GM19043 (cell line): ENCODE results near the gene PNMA8A.

Experiments used
- ATAC-seq: cut with Tn5 transposase; IDR thresholded peaks from one replicate; pipeline ENCODE4 v1.9.1; 2021; ENCODE audit warnings: low read depth; ENCODE audit not compliant: unreplicated experiment

The PNMA8A gene

DNA sequence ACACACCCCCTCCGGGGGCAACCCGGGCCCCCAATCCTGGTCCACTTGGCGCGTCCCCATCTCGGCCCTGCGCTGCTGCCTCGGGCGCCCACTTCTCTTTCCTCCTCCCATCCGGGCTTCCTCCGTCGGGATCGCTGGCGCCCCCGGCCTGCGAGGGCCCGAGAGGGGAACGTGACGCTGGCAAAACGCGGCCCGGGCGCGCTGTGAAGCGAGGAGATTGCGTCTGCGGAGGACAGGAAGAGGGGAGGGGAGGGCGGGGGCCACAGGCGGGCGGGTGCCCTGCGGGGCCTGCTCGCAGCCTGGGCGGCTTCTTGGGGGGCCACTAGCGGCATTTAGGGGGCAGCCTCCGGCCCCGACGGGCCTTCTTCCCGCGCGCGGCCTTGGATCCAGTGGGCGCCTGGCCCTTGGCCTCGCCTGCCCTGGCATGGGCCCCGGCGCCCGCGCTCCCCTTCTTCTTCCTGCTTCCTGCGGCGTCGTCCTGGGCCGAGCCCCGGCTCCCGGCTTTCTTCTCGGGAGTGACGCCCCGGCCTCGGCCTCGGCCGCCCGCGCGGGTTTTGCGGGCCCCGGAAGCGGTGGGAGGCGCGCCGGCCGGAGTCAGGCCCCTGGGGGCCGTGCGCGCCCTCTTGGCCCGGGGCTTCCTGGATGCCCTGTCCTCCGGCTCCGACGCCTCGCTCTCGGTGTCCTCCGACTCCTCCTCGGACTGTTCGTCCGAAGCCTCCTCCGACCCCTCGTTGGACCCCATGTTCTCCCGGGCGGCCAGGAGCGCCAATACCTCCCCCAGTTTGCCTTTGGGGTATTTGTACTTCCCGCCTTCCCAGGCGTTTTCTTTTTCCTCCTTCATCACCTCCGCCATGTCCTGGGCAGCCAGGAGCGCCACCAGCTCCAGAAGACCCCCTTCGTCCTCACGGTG is 22.1 kb upstream of the PNMA8A start:
- no peak for ATAC-seq

DNA sequence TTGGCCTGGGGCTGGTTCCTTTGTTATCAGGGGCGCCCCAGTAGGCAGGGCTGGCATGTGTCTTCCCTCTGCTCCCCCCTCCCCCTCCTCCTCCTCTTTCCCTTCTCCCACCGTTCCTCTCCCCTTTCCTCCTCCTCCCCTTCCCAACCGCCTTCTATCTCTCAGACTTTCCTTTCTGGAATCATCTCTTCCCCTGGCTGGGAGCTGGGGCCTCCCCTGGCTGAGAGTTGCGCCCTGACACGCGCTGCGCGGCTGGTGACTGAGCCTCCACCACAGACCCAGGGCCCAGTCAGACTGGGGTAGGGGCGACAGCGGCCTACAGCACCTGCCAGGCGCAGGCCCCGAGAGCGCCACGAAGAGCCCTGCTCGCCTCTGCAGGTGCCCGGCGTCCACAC is 21.5 kb upstream of the PNMA8A start:
- ATAC-seq: no peak

DNA sequence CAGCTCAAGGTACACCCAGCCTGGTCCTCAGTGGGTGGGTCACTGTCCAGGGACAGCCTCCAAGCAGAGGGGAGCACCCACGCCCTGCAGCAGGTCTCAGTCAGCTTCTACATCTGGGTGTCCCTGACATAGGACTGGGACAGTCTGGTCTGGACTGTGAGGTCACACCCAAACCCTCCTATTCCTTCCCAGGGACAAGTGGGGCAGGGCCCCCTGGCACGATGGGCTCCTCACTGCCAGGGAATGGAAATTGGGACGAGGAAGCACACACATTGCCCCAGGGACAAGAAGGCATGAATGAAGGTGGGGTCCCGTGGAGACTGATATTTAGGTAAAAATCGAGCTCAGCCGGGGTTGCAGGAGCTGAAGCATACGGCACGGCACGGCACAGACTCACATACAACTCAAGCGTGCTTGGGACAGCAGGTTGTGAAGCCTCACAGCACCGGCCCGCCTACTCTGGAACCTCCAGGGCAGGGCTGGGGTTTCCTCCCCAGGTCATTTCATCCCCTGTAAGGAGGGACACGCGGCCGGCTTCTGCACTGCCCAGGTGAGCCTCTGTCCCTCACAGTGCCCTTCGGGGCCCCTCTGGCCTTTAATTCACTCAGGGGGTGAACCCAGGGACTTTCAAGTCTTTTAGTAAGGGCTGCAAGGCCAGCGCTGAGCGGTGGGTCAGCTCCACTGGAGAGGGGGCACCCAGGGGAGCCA is 20.8 kb upstream of the PNMA8A start:
- no peak for ATAC-seq

DNA sequence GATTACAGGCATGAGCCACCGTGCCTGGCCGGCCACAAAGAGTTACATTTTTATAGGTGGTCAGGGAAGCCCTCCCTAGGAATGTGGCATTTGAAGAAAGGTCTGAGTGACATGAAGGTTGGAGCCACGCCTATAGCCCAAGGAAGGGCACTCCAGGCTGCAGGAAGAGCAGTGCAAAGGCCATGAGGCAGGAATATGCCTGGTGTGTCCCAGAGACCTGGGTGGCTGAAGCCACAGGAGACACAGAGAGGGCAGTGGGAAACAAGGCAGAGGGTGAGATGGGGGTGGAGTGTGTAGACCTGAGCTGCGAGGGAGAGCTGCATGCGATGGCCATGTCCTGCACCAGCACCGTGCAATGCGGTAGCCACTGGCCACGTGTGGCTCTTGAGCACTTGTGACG is 19.4 kb upstream of the PNMA8A start:
- ATAC-seq: no peak

DNA sequence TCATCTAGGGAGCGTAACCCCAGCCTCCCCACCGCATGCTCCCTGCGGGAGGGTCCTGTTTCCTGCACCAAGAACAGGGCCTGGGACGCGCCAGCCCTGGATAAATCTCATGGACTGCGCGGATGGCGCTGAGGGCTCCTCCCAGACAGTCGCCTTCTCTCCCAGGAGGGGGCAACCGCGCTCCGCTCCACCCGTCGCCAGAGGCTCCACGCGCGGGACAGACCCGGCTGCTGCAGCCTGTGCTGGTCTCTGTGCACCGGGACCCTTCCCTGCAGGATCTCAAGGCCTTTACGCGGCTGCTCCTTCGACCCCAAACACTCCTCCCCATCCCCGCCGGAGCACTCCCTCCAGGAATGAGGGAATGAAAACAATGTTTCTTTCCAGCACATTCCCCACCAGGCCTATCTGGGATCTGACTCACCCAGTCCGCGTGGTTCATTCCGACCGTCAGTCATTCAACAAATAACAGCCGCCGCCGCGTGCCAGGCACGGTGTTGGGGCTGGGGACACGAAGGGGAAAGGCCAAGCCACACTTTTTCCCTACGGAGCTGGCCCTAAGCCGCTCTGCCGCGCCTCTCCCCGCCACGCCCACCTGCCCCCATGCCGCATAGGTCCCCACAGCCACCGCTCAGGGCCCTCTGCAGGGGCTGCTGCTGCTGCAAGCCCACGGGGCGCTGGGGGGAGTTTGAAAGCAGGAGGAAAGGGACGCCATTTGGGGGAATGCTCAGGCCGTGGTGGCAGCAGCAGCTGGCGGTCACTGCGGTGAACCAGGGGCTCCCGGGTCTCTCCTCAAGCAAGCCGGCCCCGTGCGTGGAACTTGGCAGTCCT is 18.3 kb upstream of the PNMA8A start:
- ATAC-seq: no peak

DNA sequence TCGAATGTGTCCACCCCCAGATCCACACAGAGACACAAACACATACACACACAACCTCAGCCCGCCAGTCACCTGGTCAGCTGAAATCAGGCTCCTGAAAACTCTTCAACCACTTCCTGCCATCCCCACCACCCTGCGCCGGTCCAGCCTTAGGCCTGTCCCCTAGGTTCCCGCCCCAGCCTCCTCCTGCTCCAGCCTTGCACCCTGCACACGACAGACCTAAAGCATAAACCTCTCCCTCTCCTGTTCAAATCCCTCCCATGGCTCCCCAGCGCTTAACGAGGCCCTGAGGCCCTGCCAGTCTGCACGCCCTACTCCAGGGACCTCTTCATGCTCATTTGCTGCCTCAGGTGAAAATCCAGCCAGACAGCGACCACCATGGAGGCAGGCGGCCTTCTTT is 17.2 kb upstream of the PNMA8A start:
- ATAC-seq: no peak

DNA sequence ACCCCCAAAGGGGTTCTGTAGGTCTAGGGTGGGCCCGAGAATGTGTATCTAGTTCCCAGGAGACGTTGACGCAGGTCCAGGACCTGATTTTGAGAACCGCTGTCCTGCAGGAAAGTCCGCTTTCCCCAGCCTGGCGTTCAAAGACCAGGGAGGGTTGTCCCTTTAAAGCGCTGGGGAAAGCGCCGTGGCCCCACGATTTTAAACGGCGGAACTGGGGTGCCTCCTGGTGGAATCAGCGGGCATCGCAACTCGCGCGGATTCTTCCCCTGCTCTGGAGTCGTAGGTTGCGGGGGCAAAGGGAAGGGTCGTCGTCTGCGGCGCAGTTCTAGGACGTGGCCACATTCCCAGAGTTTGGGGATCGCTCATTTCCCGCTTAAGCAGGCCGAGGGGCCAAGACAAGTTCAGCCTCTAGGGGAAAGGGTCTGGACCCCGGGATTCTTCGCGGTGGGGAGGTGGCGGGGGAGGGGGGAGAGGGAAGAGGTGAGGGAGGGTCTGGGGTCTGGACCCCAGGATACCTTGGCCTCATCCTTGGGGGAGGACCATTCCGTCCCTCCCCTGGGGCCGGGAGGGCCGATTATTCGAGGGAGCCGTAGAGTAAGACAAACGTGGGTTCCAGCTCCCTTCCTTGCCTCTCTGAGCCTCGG is 16.6 kb upstream of the PNMA8A start:
- ATAC-seq: no peak

DNA sequence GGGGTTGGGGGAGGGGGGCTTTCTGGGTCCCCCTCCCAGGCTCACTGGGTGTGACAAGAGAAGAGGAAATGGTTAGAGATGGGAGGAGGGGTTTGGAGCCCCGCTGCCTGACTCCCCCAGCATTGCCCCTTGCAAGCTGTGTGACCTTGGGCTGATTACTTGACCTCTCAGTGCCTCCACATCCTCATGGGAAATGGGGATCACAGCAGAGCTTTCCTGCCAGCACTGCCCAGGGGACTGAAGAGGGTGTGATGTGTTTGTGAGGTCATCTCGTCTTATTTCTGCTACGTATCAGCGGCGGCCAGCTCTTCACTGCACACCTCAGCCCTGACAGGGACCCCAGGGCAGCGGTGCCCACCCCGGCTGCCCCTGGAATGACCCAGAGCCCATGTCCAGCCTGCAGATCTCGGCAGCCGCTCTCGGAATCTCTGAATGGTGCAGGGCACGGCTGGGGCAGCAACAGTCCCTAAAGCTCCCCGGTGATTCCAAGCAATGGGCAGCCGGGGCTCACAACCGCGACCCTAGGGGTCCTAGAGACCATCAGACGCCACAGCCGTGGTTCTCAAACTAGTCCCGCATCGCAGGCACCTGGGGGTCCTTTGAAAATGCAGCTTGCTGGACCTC is 15.9 kb upstream of the PNMA8A start:
- no peak for ATAC-seq

DNA sequence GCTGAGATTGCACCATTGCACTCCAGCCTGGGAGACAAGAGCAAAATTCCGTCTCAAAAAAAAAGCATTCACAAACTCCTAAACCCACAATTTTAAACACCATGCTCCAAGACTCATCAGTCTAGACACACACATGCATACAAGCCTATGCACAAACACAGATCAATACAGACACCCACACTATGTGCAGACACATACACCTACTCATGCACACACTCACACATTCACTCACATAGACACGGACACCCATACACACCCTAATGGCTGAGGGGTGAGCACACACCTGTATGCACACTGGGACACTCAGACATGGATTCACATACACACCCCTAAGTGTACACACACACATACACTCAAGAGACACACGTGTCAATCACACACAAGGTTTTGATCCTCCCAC is 15.0 kb upstream of the PNMA8A start:
- no peak for ATAC-seq

DNA sequence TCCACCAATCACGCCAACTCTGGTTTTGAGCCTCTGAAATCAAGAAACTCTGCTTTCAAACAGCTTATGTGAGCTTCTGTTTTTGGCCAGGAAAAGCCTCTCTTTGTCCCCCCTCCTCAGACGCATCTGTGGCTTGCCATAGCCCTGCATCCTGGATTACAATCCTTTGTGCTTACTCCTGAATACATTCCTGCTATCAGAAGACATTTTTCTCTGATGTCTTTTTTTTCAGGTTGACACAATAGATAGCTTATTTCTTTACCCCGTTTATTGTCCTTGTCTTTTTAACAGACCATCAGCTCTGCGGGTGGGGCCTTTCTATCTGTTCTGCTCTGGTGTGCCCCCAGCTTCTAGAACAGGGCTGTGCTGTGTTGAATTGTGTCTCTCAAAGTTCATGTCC is 13.3 kb upstream of the PNMA8A start:
- no peak for ATAC-seq

DNA sequence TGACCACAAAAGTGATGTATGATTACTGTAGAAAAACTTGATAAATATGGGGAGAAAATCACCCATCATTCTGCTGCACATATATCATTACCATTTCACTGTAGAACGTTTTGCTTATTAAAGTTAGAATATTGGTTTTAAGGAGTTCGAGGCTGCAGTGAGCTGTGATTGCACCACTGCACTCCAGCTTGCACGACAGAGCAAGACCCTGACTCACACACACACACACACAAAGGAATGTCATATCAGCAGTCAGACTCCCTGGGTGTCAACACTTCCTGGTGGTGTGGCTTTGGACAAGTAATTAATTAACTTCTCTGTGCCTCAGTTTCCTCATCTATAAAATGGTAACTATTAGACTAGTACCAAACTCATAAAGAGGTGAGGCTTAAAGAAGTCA is 11.3 kb upstream of the PNMA8A start:
- ATAC-seq: no peak

DNA sequence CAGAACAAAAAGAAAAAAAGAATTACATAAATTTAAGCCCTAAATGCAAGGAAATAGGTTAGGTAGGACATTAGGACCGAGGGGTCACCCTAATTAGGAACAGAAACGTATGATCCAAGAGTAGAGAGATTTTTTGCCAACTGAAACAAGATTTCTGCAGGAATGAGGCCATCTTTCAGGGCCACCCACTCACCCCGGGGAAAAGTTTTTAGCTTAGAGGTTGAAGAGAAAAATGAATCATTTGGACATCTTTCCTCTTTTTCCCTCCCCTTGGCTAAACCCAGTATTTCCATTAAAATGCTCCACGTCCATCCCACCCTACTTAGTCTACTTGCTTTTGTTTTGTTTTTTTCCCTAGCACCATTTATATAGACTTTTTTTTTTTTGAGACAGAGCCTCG is 10.6 kb upstream of the PNMA8A start:
- ATAC-seq: no peak

DNA sequence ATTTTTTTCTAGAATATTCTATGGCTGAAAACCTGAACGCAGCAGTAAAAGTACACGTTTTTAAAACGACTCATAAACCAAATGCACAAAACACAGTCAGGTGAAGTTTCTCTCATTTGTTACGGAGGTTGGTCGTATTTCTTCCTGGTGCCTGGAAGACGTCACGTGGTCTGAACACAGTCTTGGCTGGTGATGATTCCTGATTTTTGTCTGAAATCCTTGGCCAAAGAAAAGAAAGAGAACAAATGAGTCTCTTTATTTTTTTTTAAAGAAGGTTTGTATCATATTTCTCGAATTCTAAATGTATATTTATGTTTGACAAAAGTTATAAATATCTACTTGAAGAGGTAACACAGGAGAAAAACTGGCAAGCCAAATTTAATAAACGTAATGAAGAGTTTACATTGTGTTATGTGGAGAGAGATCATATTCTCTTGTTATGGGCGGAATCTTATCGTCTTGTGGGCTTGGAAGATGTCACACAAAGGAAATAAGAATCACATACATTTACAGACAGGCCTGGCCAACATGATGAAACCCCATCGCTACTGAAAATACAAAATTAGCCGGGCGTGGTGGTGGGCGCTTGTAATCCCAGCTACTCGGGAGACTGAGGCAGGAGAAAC is 10.0 kb upstream of the PNMA8A start:
- no peak for ATAC-seq

DNA sequence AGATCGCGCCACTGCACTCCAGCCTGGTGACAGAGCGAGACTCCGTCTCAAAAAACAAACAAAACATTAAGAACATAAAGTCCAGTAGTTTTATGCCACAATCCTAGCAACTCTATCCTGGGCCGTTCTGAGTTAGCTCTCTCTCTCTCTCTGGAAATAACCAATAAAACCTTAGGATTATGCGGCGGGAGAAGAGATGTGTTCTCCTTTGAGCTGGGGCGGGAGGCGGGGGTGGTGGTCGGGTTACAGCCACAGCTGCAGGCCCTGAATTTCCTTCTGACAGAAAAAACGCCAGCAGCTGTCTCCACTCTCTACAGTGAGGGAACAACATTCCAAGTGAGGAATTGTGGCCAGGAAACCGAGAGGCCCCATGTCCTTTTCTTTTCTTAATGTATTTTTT is 9.1 kb upstream of the PNMA8A start:
- ATAC-seq: no peak

DNA sequence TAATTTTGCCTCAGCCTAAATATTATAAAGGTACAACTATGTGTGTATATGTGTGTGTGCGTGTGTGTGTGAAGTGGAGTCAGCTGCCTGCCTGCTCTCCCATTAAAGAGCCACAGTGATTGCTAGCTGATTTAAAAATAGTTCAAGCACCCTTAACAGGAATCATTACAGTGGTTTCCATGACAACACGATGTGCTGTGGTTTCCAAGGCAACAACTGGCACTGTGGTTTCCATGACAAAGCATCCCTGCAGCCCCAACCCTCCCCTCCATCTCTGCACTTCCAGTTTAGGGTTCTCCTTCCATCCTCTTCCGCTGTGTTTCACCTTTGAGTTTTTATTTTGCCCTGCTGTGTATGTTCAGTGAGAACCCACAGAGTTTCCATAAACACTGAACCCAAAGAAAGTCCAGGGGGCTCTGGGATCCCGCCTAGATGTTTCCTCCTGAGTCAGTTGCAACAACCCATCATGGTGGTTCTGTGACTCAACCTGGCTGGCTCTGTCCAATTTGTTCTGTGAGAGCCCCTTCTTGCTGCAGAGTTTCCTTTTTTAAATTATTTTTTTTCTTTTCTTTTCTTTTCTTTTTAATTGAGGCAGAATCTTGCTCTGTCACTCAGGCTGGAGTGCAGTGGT is 7.1 kb upstream of the PNMA8A start:
- ATAC-seq: no peak

DNA sequence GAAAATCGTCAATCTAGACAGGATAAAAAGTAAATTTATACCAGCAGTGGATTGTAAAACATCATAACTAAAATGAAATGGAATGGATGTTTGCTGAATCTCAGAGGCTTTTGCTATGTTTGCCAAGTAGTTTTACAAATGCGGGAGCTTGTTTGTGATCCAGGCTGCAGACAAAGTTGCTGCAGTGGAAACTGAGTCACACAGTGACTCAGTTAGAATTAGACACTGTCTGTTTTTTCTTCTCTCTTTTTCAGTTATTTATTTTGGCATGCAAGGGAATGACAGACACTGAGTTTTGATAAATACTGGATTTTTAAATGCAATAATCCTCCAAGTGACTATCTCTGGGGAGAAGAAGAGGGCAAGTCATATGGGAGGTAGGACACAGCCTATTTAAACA is 4.6 kb upstream of the PNMA8A start:
- no peak for ATAC-seq

DNA sequence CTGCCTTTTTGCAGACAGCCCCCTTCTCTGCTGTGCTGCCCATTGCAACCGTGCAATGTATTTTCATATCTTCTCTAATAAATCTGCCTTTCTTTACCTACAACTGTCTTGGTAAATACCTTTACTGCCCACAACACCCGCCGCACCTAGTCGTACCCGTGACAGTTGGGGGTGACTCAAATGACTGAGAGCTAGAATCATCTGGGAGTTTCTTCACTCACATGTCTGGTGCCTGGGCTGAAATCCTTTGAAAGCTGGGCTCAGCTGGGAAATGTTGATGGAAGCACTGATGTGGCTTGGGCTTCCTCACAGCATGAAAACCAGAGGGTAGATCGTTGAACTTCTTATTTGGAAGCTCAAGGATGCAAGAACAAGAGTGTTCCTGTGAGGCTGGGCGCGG is 2.8 kb upstream of the PNMA8A start:
- no peak for ATAC-seq

DNA sequence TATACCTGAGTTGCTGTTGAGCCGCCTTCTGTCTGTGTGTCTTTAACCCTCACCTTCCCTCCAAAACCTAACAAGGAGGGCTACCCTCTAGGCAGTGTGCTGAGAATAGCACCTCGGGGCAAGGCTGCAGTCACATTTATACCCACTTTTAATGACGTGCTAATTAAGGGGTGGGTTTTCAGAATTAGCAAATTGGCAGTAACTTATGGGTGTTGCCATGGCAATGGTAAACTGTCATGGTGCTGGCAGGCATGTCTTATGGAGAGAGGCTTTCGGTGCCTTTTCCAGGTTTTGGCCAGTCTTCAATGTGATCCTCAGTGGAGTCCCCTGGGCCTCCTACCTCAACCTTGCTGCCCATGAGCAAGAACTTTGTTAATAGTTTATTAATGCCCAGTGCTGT is 1.2 kb upstream of the PNMA8A start:
- no peak for ATAC-seq

DNA sequence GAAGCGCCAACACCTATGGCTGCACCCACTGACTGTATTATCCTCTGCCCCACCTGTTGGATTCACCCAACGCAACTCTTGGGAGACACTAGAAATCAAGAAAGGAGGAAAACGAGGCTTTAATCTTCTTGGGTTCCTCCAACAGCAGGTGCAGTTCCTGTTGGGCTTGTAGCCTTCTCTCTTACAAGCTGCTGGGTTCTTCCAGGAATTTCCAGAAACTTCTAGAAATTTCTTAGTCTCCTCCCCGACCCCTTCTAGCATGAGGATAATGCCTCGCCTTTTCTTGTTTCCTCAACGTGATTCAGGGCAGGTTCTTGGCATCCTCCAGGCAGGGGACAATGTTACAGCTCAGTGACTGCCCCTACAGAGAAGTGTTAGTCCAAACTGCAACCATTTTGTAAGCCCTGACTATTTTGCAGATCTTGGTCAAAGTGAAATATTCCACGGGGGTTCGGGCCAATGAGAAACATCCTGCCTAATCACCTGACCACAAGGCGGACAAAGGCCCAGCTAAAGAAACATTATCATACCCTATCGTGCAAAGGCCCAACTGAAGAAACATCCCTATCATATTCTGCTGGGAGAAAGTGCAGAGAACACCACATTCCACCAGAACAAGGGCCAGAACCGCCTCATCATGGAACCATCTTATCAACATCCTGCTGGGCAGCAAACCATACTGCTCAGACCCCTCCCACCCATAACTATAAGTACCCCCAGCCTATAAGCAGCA is 614 bp upstream of the PNMA8A start:
- ATAC-seq: no peak
